ENCODE data around the gene BBX.

DNA sequence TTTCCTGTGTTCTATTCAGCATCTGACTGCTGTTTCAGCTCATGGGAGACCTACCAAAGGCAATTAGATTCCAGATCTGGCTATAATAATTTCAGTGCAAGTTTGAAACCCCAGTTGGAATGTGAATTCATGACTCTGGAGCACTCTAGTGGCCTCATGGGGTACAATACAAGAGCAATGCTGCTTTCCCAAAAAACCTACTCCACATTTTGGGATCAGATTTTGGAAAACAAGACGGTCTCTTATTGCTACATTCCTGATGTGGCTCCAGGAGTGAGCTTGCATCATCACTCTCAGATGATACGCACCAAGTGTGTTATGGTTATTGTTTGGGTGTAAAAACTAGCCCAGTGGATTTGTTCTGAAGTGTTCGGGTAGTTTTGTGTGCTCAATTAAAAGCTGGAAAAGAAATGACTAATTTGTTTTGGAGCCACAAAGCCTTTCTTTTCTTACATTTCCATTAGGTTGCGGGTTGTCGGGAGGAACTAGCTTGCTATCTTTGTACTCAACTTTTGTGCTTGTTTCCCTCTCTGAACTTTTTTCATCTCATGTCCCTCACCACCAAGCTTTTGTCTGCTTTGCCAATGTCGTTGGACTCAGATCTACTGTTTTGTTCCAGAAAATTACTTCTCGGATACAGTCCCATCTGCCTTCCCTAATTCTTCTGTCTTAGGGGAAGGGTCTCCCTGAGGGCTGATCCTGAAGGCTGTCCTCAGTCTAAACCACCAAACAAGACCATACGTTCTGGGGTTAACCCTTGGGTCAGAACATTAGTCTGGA lies 272.1 kb downstream of the BBX start:
- no peak for TF ChIP-seq CTCF (IDR thresholded peaks at IDR 0.05)
- no peak for TF ChIP-seq POLR2AphosphoS5 (IDR thresholded peaks at IDR 0.05)
